ENCODE results near the gene LLCFC1.

LLCFC1 gene

DNA sequence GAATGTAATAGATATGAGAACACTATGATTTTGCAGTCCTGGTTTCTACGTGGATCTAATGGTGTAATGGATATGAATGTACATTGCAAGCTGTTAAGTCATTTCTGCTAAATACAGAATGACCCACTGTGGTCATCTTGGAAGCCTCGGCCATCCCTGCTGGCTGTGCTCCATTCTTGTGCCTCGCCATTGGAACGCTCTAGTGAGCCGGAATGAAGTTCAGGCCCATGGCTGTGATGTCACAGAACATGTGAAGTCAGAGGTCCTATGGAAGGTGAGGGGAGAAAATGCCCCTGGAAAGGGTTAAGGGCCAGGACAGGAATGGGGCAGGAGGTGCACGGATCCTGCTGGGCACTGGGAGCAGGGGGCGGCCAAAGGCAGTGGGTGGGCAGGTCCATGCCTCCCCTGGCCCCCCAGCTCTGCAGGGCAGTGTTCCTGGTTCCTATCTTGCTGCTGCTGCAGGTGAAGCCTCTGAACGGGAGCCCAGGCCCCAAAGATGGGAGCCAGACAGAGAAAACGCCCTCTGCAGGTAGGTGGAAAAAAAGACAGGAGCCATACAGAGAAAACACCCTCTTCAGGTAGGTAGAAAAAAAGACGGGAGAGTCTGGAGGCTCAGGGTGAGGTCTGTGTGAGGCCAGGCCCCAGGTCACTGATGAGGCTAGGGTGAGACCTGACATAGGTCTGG lies at the start of gene LLCFC1:
Gene LLCFC1, plus strand, starts transcription at position 259 of the 685 bp plus-strand sequence. Its CDS starts 138 bp downstream, at position 397.
- in situ Hi-C loops (cut with MboI; ENCODE audit: low sequenced_read_pairs, unreplicated experiment), result no loop called here
- peak; percentile 21 for TF ChIP-seq CTCF (IDR thresholded peaks at IDR 0.05; ENCODE audit: borderline replicate concordance, control extremely low read depth, extremely low read depth, insufficient read depth, missing control alignments)
- peak; percentile 58 for DNase-seq (ENCODE audit: low spot score)

DNA sequence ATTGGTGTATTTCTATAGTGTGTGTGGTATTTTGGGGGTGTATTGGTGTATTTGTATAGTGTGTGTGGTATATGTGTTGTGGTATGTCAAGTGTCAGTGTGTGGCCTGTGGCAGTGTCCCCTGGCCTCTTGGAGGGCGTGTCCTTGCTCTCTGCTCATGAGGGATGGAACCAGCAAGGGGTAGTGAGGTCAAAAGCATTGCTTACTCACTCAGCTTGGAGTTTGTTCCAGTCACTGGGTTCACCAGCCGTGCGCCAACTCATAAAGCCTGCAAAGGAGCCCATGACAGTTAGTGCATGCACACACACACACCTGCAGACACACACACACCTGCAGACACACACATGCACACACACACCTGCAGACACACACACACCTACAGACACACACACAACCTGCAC lies 49.5 kb upstream of the LLCFC1 start:
- in situ Hi-C loops (cut with MboI; ENCODE audit: low sequenced_read_pairs, unreplicated experiment), result no loop called here
- no peak for DNase-seq (ENCODE audit: low spot score)

DNA sequence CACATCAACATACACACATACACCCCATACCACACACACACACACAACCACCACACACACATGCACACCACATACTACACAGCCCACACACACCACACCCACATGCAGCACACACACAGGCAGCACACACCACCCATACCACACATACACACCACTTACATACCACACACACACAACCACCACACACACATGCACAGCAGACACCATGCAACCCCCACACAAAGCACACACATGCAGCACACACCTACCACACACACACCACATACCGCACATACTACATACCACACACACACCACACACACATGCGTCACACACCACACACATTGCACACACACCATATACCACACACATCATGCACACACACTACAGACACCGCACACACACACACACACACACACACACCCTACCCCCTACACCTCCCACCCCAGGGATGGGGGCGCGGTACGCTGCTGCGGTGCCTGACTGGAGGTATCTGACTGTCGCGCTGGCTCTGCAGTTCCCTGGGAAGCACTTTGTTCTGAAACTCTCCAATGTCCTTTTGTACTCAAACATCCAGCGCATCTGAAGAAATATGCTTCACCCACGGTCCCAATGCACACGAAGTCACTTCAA lies 48.3 kb upstream of the LLCFC1 start:
- in situ Hi-C loops (cut with MboI; ENCODE audit: low sequenced_read_pairs, unreplicated experiment), result no loop called here
- DNase-seq (ENCODE audit: low spot score), result no peak
- TF ChIP-seq CTCF (IDR thresholded peaks at IDR 0.05; ENCODE audit: borderline replicate concordance, control extremely low read depth, extremely low read depth, insufficient read depth, missing control alignments), result no peak

More for the DNA sequence above, 49.5 kb upstream of the LLCFC1 start:
- no peak for TF ChIP-seq CTCF (IDR thresholded peaks at IDR 0.05; ENCODE audit: borderline replicate concordance, control extremely low read depth, extremely low read depth, insufficient read depth, missing control alignments)

DNA sequence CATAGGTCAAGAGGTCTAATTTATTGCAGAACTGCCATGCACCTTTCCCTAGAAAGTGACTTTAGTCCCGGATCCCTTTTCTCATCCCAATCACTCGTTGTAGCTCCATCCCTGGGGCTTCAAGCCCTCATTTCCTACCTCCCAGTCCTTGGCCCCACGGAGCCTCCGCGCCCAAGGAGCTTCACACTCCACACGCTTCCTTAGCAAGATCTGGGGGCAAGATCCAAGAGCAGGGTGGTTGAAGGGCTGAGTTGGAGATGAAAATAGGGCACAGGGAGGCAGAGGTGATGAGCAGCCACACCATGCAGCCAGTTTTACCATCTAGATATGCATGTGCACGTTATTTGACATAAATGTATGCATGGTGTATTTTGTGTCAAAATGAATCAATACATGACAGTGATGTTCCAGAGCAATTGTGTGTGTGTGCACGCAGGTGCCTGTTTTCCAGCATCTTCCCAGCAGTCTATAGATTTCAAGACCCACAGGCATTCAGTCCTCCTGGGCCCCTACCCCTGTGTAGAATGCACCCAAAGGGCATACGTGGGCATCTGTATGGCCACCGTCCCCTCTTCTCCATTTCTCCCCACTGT lies 47.7 kb upstream of the LLCFC1 start:
- DNase-seq (ENCODE audit: low spot score), result no peak
- in situ Hi-C loops (cut with MboI; ENCODE audit: low sequenced_read_pairs, unreplicated experiment), result no loop called here
- no peak for TF ChIP-seq CTCF (IDR thresholded peaks at IDR 0.05; ENCODE audit: borderline replicate concordance, control extremely low read depth, extremely low read depth, insufficient read depth, missing control alignments)

DNA sequence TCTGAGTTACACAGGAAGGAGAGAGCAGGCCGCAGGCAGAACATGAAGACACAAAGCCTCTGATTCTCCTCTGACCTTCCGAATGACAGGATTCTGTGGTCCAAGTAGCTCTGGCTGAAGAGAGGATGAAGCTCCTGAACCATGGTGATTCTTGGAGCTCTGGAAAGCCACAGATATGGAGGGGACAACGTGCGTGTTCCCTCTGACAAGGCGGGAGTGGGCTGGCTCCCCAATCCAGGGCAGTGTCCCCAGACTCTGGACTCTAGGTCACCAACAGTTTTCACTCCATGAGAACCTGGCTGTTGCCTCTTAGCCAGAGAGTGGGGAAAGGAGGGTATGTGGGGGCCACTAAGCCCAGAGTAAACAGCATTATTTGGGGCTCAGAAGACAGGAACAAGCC lies 46.3 kb upstream of the LLCFC1 start:
- in situ Hi-C loops (cut with MboI; ENCODE audit: low sequenced_read_pairs, unreplicated experiment), result no loop called here
- TF ChIP-seq CTCF (IDR thresholded peaks at IDR 0.05; ENCODE audit: borderline replicate concordance, control extremely low read depth, extremely low read depth, insufficient read depth, missing control alignments), result no peak

DNA sequence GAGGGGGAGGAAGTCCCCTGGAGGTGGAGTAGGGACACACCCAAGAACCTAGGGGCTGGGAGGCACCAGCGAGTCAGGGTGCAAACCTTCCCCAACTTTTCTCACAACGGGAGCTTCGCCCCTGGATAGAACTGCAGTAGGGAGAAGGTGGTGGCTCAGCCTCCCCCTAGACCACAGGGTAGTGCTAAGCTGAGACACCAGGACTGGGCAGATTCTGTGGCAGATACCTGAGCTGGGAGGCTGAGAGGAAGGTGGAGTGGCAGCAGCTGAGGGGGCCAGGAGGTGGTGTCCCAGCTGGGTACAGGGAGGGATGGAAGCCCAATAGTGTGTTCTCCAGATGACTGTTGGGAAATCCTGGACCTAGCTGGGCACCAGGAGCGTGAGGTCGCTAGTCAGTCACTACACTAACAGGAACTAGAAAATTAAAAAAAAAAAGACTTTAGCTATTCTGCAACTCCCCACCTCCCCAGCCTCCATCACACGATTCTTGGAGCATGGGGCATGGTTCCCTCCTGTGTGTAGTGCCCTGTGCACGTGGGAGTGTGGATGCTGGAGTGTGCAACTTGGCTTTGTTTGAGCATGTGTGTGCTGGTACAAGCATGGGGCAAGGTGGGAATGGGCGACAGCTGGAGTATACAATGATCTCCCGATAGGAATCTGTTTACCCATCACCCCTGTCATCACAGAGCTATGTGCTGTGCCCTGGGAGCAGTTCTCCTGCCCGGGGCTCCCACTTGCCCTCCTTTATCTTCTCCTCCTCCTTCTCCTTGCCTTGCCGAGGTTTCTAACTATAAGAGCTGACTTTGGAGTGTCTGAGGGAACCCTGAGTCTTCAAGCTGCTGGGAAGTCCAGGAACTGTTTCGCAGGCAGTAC lies 44.9 kb upstream of the LLCFC1 start:
- in situ Hi-C loops (cut with MboI; ENCODE audit: low sequenced_read_pairs, unreplicated experiment), result no loop called here
- no peak for TF ChIP-seq CTCF (IDR thresholded peaks at IDR 0.05; ENCODE audit: borderline replicate concordance, control extremely low read depth, extremely low read depth, insufficient read depth, missing control alignments)
- no peak for DNase-seq (ENCODE audit: low spot score)

More for the DNA sequence above, 46.3 kb upstream of the LLCFC1 start:
- DNase-seq (ENCODE audit: low spot score), result no peak
